Activated CD4-positive, CD25-positive, alpha-beta regulatory T cell (primary cell): ENCODE data around the gene PTGFRN.

Experiments used
- DNase-seq, 4 experiments: peaks; one replicate each; lab custom pipeline; 2025; lab: John Stamatoyannopoulos, UW

Gene PTGFRN

DNA sequence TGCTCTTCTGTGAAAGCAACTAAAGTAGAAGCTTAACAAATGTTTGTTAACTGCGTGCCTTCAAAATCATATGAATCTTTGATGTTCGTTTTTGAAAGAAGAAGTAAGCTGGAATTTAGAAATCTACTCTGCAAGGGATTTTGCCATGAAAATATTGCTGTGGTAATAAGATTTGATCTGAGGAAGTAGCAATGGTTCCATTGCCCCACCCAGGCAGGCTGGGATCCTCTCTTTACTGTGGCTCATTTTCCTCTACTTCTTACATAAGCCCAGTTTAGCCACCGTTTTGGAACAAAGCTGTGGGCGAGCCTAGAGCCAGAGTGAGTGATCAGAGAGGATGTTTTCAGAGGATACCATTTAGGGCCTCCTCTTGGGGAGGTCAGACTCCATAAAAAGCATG is 20.3 kb upstream of the PTGFRN start:
- DNase-seq: no peak

DNA sequence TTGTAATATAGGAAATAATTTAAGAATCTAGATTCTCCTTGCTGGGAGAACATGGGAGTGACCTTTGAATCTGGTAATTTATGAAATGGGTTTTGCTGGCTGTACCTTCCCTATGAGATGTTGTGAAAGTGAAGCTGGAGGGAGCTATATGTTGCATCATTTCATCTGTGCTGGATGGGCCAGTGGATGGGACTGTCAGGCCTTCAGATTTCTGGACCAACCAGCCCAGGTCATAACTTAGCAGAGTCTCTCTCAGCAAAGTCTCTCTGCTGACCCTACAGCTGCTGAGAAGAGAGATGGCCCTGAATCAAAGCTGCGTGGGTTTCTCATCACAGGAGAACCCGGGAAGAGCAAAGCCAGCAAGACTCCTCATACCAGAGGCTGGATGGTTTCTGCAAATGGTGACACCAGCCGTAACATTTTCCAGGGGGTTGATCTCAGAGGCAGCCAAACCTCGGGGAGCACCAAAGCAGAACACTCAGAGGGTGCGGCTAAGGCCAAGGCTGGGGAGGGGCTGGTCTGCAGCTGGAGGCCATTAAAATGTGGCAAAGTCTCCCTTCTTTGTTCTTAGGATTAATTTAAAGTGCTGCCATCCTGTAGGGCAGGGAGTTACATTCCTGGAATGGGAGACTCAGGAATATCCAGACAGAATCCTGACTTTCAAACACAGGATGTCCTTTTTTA is 18.2 kb upstream of the PTGFRN start:
- no peak for DNase-seq

DNA sequence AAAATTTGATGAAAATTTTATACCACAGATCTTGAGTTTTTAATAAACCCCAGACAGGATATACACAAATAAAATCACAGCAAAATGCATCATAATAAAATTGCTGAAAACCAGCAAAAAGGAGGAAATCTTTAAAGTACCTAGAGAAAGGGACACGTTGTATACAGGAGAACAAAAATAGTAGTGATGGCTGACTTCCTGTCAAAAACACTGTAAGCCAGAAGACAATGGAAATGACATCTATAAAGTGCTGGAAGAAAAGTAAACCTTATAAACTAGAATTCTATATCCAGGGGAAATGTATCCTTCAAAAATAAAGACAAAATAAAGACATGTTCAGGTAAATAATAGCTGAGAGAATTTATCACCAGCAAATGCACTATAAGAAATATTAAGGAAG is 14.6 kb upstream of the PTGFRN start:
- DNase-seq: no peak

DNA sequence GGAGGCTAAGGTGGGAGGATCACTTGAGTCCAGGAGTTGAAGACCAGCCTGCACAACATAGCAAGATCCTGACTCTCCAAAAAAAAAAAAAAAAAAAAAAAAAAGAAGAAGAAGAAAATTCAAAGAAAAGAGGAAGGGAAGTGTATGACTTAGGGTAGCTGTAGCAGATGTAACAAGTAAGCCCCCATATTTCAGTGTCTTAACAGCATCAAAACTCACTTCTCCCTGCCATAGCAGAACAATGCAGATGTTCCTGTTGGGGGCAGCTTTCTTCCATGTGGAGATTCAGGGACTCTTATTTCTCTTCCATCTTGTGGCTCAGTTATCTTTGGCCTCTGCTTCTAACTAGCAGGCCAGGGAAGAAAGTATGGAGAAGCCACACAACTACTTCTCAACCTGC is 10.2 kb upstream of the PTGFRN start:
- no peak for DNase-seq

DNA sequence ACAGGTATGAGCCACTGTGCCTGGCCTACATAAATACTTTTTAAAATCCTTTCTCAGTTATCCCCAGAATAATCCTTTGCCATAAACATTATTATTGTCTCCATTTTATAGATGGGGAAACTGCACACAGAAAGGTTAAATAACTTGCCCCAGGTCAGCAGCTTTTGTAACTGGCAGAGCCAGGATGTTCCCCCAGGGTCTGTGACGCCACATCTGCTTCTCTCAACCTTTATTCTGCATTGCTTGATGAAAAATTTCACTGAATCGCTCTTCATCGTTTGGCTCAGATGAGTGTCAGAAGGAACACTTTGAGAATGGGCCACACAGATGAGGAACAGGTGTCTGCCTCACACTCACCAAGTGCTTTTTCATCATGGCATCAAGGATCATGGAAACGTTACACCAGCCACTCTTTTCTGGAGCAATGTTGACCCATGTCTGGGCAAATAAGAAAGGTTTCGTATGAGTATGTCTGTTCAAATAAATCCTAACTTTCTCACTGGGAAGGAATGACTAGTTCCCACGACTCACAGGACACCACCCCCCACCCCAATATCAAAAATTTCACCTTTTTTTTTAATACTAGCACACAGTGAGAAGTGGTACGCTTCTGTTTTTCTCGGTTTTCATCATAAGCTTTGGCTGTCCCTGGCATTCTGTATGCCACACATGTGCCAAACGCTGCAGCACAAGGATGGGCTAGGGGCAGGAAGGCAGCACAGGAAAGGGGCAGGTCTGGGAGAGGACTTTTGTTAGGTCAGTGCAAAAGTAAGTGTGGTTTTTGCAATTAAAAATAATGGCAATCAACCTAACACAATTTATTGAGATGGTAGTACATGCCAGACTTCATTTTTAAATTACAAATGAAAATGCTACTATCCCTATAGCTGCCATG is 9.0 kb upstream of the PTGFRN start:
- DNase-seq: no peak

DNA sequence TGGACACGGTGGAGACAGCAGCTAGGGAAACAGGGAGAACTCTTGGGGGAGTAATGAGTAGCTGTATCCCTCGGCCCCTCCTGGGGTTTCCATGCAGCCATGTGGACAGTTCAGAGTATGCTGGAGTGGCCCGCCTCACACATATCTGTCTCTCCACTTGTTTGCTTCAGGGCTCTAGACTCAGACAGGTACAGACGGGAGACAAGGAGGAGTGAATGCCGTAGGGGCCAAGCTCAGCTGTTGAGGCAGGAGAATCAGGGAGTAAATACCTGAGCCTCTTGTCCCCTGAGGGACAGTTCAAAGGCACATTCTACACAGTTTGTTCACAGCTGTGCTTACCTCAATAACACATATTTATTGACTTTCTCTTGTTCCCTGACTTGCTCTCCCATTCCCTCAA is 7.7 kb upstream of the PTGFRN start:
- DNase-seq: no peak

DNA sequence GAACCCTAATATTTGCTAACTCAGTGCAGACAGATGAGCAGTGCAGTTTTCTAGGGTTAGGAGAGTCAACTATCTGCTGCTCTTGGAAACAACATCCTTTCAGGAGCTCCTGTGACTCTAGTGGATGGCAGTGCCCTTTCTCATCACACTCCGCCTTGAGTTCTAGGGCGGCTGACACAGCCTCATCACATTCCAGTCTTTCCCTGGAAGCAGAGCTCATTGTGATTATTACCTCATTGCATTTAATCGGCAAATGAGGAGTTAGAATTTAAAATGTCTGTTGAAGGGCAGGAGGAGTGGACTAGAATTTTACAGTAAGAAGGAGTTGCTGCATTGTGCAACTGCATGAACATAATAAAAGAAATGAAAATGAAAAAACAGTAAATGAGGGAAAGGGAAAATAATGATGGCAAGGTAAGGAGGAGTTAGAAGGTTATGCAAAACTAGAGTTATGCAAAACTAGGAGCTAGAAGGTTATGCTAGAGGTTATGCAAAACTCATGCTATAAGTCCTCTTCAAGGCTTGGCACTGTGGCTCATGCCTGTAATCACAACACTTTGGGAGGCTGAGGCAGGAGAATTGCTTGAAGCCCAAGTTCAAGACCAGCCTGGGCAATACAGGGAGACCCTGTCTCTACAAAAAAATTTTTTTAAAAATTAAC is 6.9 kb upstream of the PTGFRN start:
- no peak for DNase-seq

DNA sequence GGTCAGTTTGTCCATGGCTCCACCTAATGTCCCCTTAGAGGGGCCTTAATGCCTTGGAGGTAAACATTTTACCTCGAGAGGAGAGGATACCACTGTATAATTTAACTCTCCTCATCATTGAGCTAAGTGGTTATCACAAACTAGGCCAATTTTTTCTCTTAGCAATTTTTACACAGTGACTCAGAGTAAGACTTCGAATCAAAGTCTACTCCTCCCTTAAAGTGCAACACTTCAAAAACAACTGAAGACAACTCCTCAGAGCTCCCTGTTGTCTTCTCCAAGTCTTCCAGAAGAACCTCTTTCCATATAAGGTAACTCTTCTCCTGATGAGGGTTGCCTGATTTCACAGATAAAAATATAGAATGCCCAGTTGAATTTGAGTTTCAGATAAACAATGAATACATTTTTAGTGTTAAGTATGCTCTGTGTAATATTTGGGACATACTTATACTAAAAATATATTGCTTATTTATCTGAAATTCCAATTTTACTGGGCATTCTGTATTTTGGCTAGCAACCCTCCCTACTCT is 4.9 kb upstream of the PTGFRN start:
- no peak for DNase-seq

DNA sequence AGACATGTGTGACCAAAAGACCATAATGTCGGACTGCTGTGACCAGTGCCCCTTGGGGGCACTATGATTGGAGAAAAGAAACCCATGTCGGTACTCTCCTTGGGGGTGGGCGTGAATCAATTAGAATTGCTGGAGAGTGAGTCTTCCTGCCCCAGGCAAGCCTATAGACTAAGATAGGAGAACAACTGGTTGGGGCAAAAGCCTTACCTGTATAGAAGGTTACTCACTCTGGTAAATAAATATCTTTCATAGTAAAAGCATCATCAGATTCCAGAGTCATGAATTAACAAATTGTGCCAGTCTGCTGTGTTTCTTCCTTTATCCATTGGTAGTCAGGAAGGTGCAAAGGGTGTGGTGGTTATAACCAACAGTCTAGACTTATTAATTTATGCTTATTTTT is 2.9 kb upstream of the PTGFRN start:
- DNase-seq: no peak

DNA sequence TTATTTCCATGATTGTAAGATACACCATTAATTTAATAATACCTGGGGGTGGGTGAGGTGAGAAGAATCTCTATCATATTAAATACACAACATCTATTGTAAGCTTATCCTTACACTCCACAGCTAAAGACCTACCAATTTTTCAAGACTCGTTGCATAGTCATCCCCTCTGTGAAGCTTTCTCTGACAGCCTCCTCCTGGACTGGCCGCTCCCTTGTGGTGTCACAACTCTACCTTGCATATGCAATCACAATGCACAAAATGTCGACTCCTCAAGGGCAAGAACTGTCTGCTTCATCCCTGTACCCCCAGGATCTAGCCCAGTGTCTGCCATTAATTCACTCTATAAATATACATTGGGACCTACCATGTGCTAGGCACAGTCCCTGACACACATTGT is 2.4 kb upstream of the PTGFRN start:
- no peak for DNase-seq

DNA sequence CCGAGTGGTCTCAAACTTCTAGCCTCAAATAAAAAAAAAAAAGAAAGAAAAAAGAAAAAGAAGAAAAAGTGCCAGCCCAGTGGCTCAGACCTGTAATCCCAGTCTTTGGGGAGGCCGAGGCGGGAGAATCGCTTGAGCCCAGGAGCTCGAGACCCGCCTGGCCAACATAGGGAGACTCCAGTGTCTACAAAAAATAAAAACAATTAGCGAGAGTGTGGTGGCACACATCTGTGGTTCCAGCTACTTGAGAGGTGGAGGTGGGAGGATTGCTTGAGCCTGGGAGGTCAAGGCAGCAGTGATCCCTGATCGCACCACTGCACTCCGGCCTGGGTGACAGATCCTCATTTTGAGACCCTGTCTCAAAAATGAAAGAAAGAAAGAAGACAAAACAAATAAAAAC is 1.4 kb upstream of the PTGFRN start:
- no peak for DNase-seq

DNA sequence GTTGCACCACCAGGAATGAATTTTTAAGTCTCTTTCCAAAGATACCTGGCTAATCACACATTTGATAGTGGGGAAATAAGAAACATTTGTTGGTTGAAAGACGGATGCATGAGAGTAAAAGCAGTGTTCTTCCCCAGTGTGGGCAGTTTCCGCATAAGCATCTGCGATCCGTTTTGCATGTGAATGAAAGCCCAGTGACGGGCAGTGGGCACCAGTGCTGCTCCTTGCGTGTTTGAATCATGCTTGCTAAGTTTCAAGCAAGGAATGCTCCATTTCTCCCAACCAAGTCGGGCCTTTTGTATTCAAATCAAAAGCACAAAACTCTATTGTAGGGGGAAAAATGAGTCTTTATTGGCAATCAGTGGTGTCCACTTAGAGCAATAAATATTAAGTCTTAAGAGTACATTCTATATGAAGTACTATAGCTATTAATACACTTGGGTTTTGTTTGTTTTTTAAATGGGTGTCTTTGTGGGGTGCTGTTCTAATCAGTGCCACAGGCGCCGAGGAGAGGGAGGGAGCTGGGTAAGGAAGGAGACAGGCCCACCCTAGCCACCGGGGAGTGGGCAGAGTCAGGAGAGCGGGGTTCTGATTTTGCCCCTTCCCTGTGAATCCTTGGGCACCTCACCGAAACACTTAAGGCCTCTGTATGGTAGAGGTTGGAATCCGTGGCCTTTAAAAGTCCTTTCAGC is 750 bp upstream of the PTGFRN start:
- no peak for DNase-seq

DNA sequence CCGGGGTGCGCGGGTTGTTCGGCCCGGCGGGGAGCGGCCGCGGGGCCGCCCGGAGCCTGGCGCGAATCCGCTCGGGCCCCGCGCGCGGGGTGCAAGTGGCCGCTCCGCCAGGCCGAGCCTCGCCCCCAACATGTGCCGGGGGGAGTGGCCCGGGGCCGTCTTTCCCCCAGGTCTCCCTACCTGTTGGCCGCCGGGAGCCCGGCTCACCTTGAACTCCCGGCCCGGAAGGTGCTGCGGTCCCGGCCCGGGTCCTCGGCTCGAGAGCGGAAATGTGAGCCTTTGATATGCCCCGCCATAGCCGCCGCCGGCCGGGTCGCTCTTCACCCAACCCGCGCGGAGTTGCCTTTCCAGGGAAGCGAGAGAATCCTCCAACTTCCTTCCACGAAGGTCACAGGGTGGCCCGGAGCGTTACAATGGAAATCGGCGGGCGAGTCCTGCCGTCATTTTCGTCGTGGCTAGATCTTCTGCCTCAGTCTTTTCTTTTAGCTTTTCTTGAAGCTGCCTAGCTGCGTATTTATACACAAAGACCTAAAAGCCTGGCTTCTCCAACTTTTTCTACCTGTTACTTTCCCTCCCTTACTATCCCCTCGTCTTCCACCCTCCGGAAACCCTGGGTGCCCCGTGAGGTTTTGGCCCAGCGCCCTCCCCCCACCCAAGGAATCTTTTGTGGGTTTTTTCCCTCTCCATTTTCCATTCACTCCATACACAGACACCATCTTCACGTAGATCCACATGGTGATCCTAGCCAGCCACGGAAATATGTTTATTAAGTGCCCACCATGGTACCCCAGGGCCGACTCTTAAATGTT is 867 bp downstream of the PTGFRN start:
- DNase-seq: peak in 2 of 4 experiments; percentile 6 to 22

DNA sequence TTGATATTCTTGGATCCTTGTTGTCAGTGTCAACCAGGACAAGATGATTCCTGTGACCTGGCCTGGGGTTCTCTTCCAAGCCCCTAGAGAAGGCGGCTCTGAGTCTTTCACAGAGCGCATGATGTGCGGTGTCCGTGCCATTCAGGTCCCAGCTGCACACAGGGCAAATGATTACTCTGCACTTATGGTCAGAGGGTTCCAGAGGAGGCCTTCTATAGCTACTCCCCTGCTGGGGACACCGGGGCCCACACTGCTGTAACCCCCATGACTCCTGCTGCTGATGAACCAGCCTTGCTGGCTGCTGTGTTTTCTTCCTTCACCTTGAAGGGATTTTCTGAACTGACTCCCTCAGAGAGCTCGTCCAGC is 1.5 kb downstream of the PTGFRN start:
- DNase-seq: no peak

DNA sequence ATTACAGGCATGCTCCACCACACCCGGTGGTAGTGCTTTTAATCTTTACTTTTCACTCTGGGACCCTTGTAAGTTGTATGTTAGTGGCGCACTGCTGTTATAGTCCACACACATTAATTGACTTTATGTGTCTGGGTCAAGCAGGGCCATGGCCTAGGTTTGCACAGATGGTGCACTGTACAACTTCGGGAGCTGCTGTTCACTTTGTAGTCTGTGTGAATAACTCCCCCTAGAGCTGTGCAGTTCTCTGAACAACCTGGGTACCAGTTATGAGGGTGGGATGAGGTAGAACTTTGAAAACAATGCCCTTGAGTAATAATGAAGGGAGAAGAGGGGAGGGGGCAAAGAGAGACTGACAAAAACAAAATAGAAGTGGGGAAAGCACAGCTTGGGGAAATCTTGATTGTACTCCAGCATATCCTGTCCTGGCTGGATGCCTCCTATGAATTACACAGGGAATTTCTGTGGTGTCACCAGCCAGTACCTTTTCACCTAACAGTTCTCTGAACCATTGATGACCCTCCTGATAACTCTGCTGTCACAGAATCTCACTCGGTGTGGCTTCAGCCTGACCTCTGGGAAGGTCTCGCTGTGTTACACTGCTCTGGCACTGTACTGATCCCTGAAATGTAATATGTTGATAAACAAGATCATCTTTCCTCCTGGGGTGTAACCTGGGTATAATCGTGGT is 2.2 kb downstream of the PTGFRN start:
- no peak for DNase-seq

DNA sequence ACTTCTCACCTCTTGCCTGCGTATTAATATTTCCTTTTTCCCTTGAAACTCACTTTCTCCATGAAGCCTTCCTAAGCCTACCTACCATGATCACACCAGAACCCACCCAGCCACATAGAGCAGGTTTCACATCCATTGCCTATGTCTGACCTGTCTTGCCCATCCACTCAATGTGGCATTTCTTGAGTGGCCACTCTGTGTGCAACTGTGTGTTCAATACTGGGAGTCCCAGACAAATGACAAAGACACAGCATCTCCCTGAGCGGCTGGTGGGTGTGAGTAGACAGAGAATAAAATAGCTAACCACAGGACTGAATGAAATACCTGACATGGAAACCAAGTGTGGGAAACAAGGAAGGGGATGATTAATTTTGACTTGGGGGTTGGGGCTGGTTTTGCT is 3.1 kb downstream of the PTGFRN start:
- DNase-seq: no peak

DNA sequence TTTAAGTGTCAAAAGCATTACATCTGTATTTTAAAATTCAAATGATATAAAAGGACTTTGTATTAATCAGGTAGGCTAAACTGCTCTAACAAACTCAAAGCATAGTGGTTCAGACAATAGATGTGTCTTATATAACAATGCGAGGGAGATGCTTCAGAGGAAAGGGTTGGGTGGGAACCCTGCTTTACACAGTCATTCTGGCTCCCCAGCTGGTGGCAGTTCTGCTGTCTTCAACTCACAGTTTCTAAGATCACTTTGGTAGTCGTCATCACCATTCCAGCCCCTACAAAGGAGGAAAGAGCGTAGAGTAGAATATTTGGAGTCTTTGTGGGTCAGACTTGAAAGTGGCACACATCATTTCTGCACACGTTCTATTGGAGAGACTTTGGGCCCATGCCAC is 4.2 kb downstream of the PTGFRN start:
- no peak for DNase-seq

DNA sequence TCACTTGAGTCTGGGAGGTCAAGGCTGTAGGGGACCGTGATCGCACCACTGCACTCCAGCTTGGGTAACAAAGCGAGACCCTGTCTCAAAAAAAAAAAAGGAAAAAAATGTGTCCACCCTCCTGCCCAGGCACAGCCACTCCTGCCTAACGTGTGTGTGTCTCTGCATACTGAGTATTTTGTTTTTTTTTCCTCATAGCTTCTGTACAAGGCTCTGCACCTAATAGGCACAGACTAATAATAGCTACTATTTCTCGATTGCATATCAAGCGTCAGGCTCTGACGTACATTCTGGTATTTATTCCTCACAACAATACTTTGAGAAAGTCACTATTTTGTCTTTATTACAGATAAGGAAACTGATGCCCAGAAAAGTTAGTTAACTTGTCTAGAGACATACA is 5.0 kb downstream of the PTGFRN start:
- no peak for DNase-seq

DNA sequence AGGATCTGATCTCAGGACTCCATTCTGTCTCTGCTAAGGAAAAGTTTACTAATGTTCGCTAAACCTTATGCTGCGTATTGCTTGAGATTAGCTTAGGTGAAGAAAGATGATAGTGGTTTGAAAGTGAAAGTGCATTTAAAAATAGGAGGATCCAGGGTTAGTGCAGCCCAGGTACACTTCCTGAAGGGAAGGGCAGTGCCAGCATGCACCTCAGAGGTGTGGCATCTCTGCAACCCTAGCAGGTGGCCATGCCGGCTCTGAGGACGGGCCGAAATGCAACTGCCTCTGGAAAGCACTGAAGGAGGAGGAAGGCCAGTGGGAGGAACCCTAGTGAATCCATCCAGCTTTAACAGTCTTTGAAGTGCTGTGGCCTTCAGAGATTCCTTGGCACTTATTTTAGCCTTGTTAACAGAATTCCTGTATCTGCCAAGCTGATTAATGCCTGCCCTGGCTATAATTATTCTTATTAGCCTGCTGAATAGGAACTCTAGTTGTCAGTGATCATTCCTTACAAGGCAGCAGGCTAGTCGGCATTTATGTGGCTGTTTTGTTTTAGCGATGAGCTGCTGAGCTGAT is 5.5 kb downstream of the PTGFRN start:
- DNase-seq: no peak

DNA sequence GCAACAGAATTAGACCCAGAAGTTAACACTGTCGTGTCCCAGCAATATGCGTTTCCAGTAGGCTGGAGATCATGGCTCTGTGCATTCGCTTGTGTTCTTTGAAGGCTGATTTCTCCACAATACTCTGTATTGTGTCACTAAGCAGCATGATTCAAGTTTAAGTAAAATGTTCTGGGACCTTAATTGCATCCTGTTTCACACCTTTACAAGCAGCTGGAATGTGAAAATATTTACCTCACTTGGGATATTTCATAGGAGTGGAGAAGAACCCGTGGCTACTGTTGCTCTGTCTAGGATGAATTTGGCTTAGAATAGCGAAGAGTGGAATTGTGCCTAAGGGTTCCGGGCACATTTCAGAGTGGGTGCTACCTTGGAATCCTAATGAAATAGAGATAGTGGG is 6.3 kb downstream of the PTGFRN start:
- no peak for DNase-seq
